ENCODE measurements around the gene SYMPK. TPM values are rescaled to one million over a fixed set of nuclear protein-coding genes. Genes with fewer than 3 reads are reported as not detected.
A peak's percentile ranks its signal among the peaks of the same experiment; 100 is the strongest.

SYMPK gene
- total RNA-seq, 1 donor from 2014 or later: 115 TPM

DNA sequence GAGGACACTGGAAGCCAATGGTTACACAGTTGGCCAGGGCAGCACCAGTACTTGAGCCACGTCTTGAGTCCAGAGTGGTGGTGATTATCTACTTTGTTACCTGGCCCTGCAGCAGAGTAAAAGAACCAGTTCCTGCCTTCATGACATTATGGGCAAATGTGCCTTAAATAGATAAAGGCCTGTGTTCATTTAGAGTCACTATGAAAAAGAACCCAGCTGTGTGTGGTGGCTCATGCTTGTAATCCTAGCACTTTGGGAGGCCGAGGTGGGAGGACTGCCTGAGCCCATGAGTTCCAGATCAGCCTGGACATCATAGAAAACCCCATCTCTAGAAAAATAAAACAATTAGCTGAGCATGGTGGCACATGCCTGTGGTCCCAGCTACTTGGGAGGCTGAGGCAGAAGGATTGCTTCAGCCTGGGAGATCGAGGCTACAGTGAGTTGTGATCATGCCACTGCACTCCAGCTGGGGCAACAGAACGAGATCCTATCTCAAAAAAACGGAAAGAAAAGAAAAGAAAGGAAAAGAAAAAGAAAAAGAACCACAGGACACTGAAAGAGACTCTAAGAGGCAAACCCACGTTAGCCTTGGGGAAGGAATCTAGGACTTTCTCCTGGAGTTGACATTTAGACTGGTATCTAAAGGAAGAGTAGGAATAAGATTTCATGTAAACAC, 26.4 kb upstream of the SYMPK start:
- H3K36me3 Mint-ChIP-seq (ENCODE audit: low read depth): peaks cover 5% of the 10 kb centered on the region
- DNase-seq (ENCODE audit: low read depth, low spot score): no peak
- peaks cover 16% of the 10 kb centered on the region for H3K4me1 Mint-ChIP-seq
- TF ChIP-seq CTCF (conservative IDR thresholded peaks at IDR 0.05): no peak
- H3K4me3 Mint-ChIP-seq: no peak overlapping the region
- H3K27me3 Mint-ChIP-seq (ENCODE audit: low read depth): peaks cover 6% of the 10 kb centered on the region
- H3K27ac Mint-ChIP-seq (ENCODE audit: unreplicated experiment): no peak overlapping the region
- no peaks in the 10 kb centered on the region for H3K9me3 Mint-ChIP-seq

GRCh38 chr19:45887200-45887710, 24.3 kb upstream of the SYMPK start:
- H3K36me3 Mint-ChIP-seq (ENCODE audit: low read depth): peaks cover 3% of the 10 kb centered on the region
- no peaks in the 10 kb centered on the region for H3K9me3 Mint-ChIP-seq

DNA sequence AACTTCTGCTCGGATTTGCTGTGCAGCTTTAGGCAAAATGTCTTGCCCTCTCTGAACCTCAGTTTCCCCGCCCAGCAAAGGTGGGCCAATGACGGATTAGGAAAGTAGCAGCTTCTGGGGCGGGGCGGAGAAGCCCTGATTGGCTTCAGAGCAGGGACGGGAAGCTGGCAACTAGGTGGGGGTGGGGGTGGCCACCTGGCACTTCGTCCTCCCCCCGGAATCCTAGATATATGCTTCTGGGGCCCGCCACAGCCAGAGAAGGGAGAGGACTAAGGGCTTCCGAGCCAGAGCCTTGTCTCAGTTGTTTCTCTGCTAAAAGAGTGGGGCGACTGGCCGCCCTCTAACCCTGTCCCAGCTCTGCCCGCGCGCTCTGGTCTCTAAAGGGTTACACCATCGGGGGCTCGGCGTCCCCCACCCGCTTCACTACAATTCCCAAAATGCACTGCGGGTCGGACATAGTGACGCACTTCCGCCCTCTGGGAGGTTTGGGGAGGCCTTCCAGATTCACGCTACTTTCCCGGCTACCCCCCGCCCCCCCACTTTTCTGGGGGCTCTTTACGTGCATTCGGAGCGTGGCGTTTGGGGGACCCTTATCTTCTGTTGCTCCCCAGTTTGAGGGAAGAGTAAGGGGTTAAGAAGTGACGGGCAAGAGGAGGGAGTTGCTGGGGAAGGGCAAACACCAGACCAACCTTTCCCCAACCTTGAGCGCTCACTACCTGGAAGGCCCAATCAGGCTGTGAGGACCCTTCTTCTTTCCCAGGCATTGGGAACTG, 23.7 kb upstream of the SYMPK start:
- peaks cover 9% of the 10 kb centered on the region for H3K27me3 Mint-ChIP-seq (ENCODE audit: low read depth)
- no peaks in the 10 kb centered on the region for H3K9me3 Mint-ChIP-seq
- H3K4me3 Mint-ChIP-seq: peak overlapping the region; percentile 99
- TF ChIP-seq CTCF (conservative IDR thresholded peaks at IDR 0.05): no peak
- peak overlapping the region; percentile 99 for H3K27ac Mint-ChIP-seq (ENCODE audit: unreplicated experiment)
- peaks cover 24% of the 10 kb centered on the region for H3K4me1 Mint-ChIP-seq
- peaks cover 3% of the 10 kb centered on the region for H3K36me3 Mint-ChIP-seq (ENCODE audit: low read depth)
- peak; percentile 83 for DNase-seq (ENCODE audit: low read depth, low spot score)

More at GRCh38 chr19:45887200-45887710, 24.3 kb upstream of the SYMPK start:
- Mint-ChIP-seq H3K4me1 (peaks cover 24% of the 10 kb centered on the region), H3K4me3 (peak overlapping the region; percentile 99), H3K27ac (ENCODE audit: unreplicated experiment) (peak overlapping the region; percentile 99), H3K27me3 (ENCODE audit: low read depth) (peaks cover 9% of the 10 kb centered on the region)
- no peak for TF ChIP-seq CTCF (conservative IDR thresholded peaks at IDR 0.05)
- no peak for DNase-seq (ENCODE audit: low read depth, low spot score)

DNA sequence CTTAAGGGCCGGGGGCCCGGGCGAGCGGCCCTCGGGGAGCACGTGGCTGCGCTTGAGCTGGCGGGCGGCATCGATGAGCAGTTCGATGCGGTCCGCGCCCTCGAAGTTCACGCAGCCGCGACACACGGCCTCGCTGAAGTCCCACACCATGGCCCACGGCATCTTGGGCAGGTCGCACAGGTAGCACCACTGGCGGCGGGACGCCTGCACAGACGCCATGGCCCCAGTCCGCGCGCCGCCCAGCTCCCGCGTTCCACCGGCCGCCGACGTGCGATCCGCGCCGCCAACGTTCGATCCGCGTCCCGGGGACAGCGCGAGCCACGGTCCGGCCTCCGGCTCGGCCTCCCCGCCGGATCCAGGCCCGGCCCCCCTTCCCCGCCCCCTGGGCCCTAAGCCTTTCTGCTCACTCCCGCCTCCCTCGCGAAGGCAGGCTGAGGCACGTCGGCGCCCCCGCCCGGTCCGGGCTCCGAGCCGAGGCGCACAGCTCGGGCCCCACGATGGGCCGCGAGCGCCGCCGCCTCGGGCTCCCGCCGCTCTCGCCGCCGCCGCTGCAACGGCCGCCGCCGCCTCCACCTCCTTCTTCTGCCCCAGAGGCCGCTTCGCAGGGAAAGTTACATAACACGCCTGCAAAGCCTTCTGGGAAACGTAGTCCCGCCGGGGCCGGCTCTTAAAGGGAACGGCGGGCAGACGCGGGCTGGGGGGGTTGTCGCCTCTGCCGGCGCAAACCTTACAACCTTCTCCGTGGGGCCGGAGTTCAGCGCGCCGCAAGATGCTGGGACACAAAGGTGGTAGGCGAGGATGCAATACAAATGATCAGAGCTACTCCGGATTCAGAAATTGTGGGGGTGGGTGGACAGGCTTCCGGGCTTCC, 22.8 kb upstream of the SYMPK start, which contains the start of gene IRF2BP1:
Gene IRF2BP1 (minus strand): TSS at position 586 of the 871 bp plus-strand sequence. CDS start 367 bp downstream, at position 219.
- no peak for TF ChIP-seq CTCF (conservative IDR thresholded peaks at IDR 0.05)
- Mint-ChIP-seq H3K27ac (ENCODE audit: unreplicated experiment) (peak within 1 kb of the TSS; percentile 99), H3K4me3 (peak within 1 kb of the TSS; percentile 99), H3K36me3 (ENCODE audit: low read depth) (peaks cover 3% of the 10 kb centered on the region), H3K4me1 (peaks cover 24% of the 10 kb centered on the region), H3K27me3 (ENCODE audit: low read depth) (peaks cover 9% of the 10 kb centered on the region), H3K9me3 (no peaks in the 10 kb centered on the region)
- peak; percentile 82 for DNase-seq (ENCODE audit: low read depth, low spot score)
